HepG2 (cell line): ENCODE data around the gene TOP2A. TPM values are rescaled to one million over a fixed set of nuclear protein-coding genes. Genes with fewer than 3 reads are reported as not detected.
A peak's percentile ranks its signal among the peaks of the same experiment; 100 is the strongest.

Experiments
- GZF1 ChIP-seq: sonication (generic); formaldehyde crosslinking; IDR thresholded peaks from 2 replicates; pipeline ENCODE4 v1.5.1; 2020; ENCODE audit warnings: mild to moderate bottlenecking, missing genetic modification reagents
- HMG20B ChIP-seq: conservative IDR thresholded peaks from 2 replicates; pipeline ENCODE4 v1.6.1; 2016; ENCODE audit warnings: missing genetic modification reagents, missing compliant biosample characterization
- JDP2 ChIP-seq: sonication (generic); formaldehyde crosslinking; IDR thresholded peaks from 2 replicates; pipeline ENCODE4 v1.8.1; 2022; ENCODE audit warnings: missing genetic modification reagents, borderline replicate concordance
- KAT7 ChIP-seq: IDR thresholded peaks from 2 replicates; pipeline ENCODE4 v1.6.1; 2018; ENCODE audit warnings: borderline replicate concordance, missing compliant biosample characterization
- NCOA5 ChIP-seq: sonication (generic); formaldehyde crosslinking; IDR thresholded peaks from 2 replicates; pipeline ENCODE4 v1.4.0; 2020; ENCODE audit warnings: missing genetic modification reagents
- NFE2L2 ChIP-seq: fragments of 150-350 bp; IDR thresholded peaks from 2 replicates; pipeline ENCODE4 v1.6.1; 2014; ENCODE audit warnings: low read length
- NFIB ChIP-seq: sonication (generic); formaldehyde crosslinking; IDR thresholded peaks from 2 replicates; pipeline ENCODE4 v1.9.0; 2021; ENCODE audit warnings: missing genetic modification reagents, mild to moderate bottlenecking, borderline replicate concordance
- POLR2AphosphoS2 ChIP-seq: IDR thresholded peaks from 2 replicates; pipeline ENCODE4 v1.6.1; 2011; ENCODE audit warnings: low read depth, low read length, improper control_type of control experiment
- ZBTB7A ChIP-seq: sonication (generic); formaldehyde crosslinking; IDR thresholded peaks from 2 replicates; pipeline ENCODE4 v1.8.0; 2022; ENCODE audit warnings: mild to moderate bottlenecking, missing genetic modification reagents
- ZNF180 ChIP-seq: sonication (generic); formaldehyde crosslinking; IDR thresholded peaks from 2 replicates; pipeline ENCODE4 v1.4.0; 2020; ENCODE audit warnings: low read depth, missing genetic modification reagents, borderline replicate concordance
- ZNF24 ChIP-seq: fragments of 450-650 bp; IDR thresholded peaks from 2 replicates; pipeline ENCODE4 v1.6.1; 2017; ENCODE audit warnings: antibody characterized with exemption, mild to moderate bottlenecking
- ZNF562 ChIP-seq: sonication (generic); formaldehyde crosslinking; IDR thresholded peaks from 2 replicates; pipeline ENCODE4 v1.8.0; 2022; ENCODE audit warnings: missing genetic modification reagents, borderline replicate concordance
- ZNF572 ChIP-seq: sonication (generic); formaldehyde crosslinking; IDR thresholded peaks from 2 replicates; pipeline ENCODE4 v1.5.1; 2020; ENCODE audit warnings: mild to moderate bottlenecking, missing genetic modification reagents
- ZNF7 ChIP-seq: IDR thresholded peaks from 2 replicates; pipeline ENCODE4 v1.6.1; 2016; ENCODE audit warnings: missing biosample characterization, missing genetic modification reagents
- ZNF737 ChIP-seq: sonication (generic); formaldehyde crosslinking; IDR thresholded peaks from 2 replicates; pipeline ENCODE4 v1.5.0; 2020; ENCODE audit warnings: missing genetic modification reagents, mild to moderate bottlenecking, borderline replicate concordance
- ZNF766 ChIP-seq: sonication (generic); formaldehyde crosslinking; IDR thresholded peaks from 2 replicates; pipeline ENCODE4 v1.5.0; 2020; ENCODE audit warnings: missing genetic modification reagents, borderline replicate concordance
- ZSCAN9 ChIP-seq: IDR thresholded peaks from 2 replicates; pipeline ENCODE4 v1.6.1; 2016; ENCODE audit warnings: borderline replicate concordance
- polyA plus RNA-seq, 8 experiments: library from polyadenylated mRNA; depleted of rRNA in 3 of 8; stranded (reverse) in 7 of 8; unstranded in 1 of 8; fragments of >200 nt; fragmentation: Illumina TruSeq in 4 of 8; extraction: Trizol in 4 of 8; gene quantifications; 2 replicates each; pipeline versions ENCODE4 v1.2.1 to v1.2.3, GENCODE V29; 2011 to 2016; ENCODE audit warnings: low read depth in 4 of 8, missing spikeins in 1 of 8, mixed read lengths in 1 of 8; ENCODE audit not compliant: insufficient read depth in 1 of 8
- total RNA-seq, 5 experiments: library from RNA; depleted of rRNA; stranded (reverse); fragments of >200 nt; fragmentation: Illumina TruSeq; extraction: Trizol; gene quantifications; 2 replicates each; pipeline ENCODE4 v1.2.3, GENCODE V29; 2016; ENCODE audit warnings: low read depth in 1 of 5
- TF ChIP-seq, protein P1 (sequence below): IDR thresholded peaks from 2 replicates; pipeline ENCODE4 v1.6.1; 2016; ENCODE audit warnings: missing compliant biosample characterization, missing genetic modification reagents, borderline replicate concordance
- TF ChIP-seq, protein P2 (sequence below): sonication (generic); formaldehyde crosslinking; IDR thresholded peaks from 2 replicates; pipeline ENCODE4 v1.5.0; 2020; ENCODE audit warnings: missing genetic modification reagents
- TF ChIP-seq, protein P3 (sequence below): sonication (generic); formaldehyde crosslinking; IDR thresholded peaks from 2 replicates; pipeline ENCODE4 v1.8.0; 2022; ENCODE audit warnings: missing genetic modification reagents, mild to moderate bottlenecking, borderline replicate concordance
- TF ChIP-seq, protein P4 (sequence below): sonication (generic); formaldehyde crosslinking; conservative IDR thresholded peaks from 2 replicates; pipeline ENCODE4 v1.8.1; 2023; ENCODE audit warnings: missing genetic modification reagents

The TOP2A gene
- total and polyA plus RNA-seq, 2 of the 13 experiments (the other 11 are each of a cell fraction or from before 2014, with no cell fraction given): 108 to 327 TPM

DNA sequence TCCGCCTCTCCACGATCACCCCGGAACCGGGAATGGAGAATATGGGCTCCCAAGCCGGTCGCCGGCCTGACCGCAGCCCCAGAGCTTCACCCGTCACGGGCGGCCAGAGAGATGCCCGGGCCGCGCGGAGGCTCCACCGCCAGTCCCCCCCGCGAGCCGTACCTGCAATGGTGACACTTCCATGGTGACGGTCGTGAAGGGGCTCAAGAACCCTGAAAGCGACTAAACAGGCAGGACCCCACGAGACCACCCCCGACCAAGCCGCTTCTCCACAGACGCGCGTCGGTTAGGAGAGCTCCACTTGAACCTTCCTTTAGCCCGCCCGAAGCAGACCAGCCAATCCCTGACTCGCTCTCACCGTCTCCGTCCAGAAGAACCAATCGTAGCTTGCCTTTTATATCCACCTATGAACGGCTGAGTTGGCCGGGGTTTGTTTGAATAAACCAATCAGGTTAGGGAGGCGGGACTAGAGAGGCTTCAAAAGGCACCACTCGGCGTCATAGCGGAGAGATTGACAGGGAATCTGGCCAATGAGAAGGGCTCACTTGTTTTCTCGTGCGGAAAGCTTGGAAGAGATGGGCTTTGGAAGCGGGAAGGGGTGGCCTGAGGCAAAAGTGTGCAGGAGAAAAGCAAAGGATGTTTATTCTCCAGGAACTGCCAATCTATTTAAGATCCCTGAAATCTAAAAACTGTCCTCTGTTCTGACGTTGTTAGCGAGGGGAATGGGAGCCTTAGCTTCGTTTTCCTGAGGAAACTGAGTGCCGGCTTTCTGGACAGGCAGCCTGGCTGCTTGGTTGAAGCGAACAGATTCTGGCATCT lies at the start of gene TOP2A (continued):
- TF ChIP-seq, protein P1, sequence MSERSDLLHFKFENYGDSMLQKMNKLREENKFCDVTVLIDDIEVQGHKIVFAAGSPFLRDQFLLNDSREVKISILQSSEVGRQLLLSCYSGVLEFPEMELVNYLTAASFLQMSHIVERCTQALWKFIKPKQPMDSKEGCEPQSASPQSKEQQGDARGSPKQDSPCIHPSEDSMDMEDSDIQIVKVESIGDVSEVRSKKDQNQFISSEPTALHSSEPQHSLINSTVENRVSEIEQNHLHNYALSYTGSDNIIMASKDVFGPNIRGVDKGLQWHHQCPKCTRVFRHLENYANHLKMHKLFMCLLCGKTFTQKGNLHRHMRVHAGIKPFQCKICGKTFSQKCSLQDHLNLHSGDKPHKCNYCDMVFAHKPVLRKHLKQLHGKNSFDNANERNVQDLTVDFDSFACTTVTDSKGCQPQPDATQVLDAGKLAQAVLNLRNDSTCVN: 0 out of 2 replicates have a peak, but pooled peaks have one; percentile 11
- 0 out of 2 replicates have a peak, but pooled peaks have one; percentile 54 for TF ChIP-seq NCOA5
- no peak for TF ChIP-seq ZNF737 (CRISPR knock-in tag)
- no peak for TF ChIP-seq HMG20B (CRISPR knock-in tag)
- TF ChIP-seq, protein P2, sequence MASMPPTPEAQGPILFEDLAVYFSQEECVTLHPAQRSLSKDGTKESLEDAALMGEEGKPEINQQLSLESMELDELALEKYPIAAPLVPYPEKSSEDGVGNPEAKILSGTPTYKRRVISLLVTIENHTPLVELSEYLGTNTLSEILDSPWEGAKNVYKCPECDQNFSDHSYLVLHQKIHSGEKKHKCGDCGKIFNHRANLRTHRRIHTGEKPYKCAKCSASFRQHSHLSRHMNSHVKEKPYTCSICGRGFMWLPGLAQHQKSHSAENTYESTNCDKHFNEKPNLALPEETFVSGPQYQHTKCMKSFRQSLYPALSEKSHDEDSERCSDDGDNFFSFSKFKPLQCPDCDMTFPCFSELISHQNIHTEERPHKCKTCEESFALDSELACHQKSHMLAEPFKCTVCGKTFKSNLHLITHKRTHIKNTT (CRISPR knock-in tag): no peak
- no peak for TF ChIP-seq NFIB (CRISPR knock-in tag)
- no peak for TF ChIP-seq ZBTB7A (CRISPR knock-in tag)
- TF ChIP-seq, protein P3, sequence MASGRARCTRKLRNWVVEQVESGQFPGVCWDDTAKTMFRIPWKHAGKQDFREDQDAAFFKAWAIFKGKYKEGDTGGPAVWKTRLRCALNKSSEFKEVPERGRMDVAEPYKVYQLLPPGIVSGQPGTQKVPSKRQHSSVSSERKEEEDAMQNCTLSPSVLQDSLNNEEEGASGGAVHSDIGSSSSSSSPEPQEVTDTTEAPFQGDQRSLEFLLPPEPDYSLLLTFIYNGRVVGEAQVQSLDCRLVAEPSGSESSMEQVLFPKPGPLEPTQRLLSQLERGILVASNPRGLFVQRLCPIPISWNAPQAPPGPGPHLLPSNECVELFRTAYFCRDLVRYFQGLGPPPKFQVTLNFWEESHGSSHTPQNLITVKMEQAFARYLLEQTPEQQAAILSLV (CRISPR knock-in tag): peak; percentile 84; the same call in 1 of the 2 replicates
- TF ChIP-seq GZF1 (CRISPR knock-in tag): no peak
- TF ChIP-seq ZSCAN9: no peak
- TF ChIP-seq ZNF24: no peak
- TF ChIP-seq NFE2L2: no peak
- TF ChIP-seq POLR2AphosphoS2: no peak
- 0 out of 2 replicates have a peak, but pooled peaks have one; percentile 57 for TF ChIP-seq ZNF572
- no peak for TF ChIP-seq ZNF766 (CRISPR knock-in tag)
- TF ChIP-seq ZNF180 (CRISPR knock-in tag): no peak
- no peak for TF ChIP-seq ZNF562
- TF ChIP-seq, protein P4, sequence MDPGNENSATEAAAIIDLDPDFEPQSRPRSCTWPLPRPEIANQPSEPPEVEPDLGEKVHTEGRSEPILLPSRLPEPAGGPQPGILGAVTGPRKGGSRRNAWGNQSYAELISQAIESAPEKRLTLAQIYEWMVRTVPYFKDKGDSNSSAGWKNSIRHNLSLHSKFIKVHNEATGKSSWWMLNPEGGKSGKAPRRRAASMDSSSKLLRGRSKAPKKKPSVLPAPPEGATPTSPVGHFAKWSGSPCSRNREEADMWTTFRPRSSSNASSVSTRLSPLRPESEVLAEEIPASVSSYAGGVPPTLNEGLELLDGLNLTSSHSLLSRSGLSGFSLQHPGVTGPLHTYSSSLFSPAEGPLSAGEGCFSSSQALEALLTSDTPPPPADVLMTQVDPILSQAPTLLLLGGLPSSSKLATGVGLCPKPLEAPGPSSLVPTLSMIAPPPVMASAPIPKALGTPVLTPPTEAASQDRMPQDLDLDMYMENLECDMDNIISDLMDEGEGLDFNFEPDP (CRISPR knock-in tag): peak; percentile 4; the same call in 1 of the 2 replicates
- TF ChIP-seq JDP2: no peak; the same call in 1 of the 2 replicates
- 0 out of 2 replicates have a peak, but pooled peaks have one; percentile 70 for TF ChIP-seq KAT7 (CRISPR knock-in tag)
- no peak for TF ChIP-seq ZNF7
